SK-N-SH treated with all-trans-retinoic acid at 6 μM for 48 hours (cell line): ENCODE data around the gene BCKDHA.

ENCODE experiments used
- ARNTL ChIP-seq: fragments of 450-650 bp; formaldehyde crosslinking; IDR thresholded peaks from 2 replicates; pipeline ENCODE4 v1.5.0; 2020; ENCODE audit warnings: low read depth, mild to moderate bottlenecking, moderate library complexity, borderline replicate concordance
- CREB5 ChIP-seq: fragments of 250-450 bp; sonication (Bioruptor Pico); IDR thresholded peaks from 2 replicates; pipeline ENCODE4 v1.5.1; 2020; ENCODE audit warnings: low read depth, mild to moderate bottlenecking, moderate library complexity
- GLIS3 ChIP-seq: fragments of 250-450 bp; sonication (Bioruptor Pico); IDR thresholded peaks from 2 replicates; pipeline ENCODE4 v1.5.0; 2020; ENCODE audit warnings: mild to moderate bottlenecking, moderate library complexity
- OSR1 ChIP-seq: fragments of 250-450 bp; sonication (Bioruptor Pico); IDR thresholded peaks from 2 replicates; pipeline ENCODE4 v1.8.0; 2022; ENCODE audit warnings: moderate library complexity, mild to moderate bottlenecking, inconsistent platforms
- SNAI2 ChIP-seq: fragments of 250-450 bp; sonication (Bioruptor Pico); IDR thresholded peaks from 2 replicates; pipeline ENCODE4 v1.5.0; 2020; ENCODE audit warnings: mild to moderate bottlenecking, moderate library complexity
- TCF4 ChIP-seq: fragments of 250-450 bp; sonication (Bioruptor Pico); IDR thresholded peaks from 2 replicates; pipeline ENCODE4 v1.8.0; 2021; ENCODE audit warnings: mild to moderate bottlenecking, moderate library complexity, borderline replicate concordance
- ZC3H10 ChIP-seq: fragments of 250-450 bp; sonication (Bioruptor Pico); IDR thresholded peaks from 2 replicates; pipeline ENCODE4 v1.5.1; 2021; ENCODE audit warnings: mild to moderate bottlenecking, moderate library complexity
- ZFP3 ChIP-seq: fragments of 250-450 bp; sonication (Bioruptor Pico); IDR thresholded peaks from 2 replicates; pipeline ENCODE4 v1.5.0; 2020; ENCODE audit warnings: mild to moderate bottlenecking, moderate library complexity
- TF ChIP-seq, protein P1 (sequence below): fragments of 250-450 bp; sonication (Bioruptor Pico); IDR thresholded peaks from 2 replicates; pipeline ENCODE4 v1.5.1; 2021; ENCODE audit warnings: mild to moderate bottlenecking, moderate library complexity
- TF ChIP-seq, protein P2 (sequence below): fragments of 250-450 bp; sonication (Bioruptor Pico); IDR thresholded peaks from 2 replicates; pipeline ENCODE4 v1.8.0; 2021; ENCODE audit warnings: low read depth, mild to moderate bottlenecking, moderate library complexity, borderline replicate concordance

- TF ChIP-seq, protein P1, sequence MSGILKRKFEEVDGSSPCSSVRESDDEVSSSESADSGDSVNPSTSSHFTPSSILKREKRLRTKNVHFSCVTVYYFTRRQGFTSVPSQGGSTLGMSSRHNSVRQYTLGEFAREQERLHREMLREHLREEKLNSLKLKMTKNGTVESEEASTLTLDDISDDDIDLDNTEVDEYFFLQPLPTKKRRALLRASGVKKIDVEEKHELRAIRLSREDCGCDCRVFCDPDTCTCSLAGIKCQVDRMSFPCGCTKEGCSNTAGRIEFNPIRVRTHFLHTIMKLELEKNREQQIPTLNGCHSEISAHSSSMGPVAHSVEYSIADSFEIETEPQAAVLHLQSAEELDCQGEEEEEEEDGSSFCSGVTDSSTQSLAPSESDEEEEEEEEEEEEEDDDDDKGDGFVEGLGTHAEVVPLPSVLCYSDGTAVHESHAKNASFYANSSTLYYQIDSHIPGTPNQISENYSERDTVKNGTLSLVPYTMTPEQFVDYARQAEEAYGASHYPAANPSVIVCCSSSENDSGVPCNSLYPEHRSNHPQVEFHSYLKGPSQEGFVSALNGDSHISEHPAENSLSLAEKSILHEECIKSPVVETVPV (CRISPR knock-in tag), result no peak
- TF ChIP-seq SNAI2, result no peak
- TF ChIP-seq, protein P2, sequence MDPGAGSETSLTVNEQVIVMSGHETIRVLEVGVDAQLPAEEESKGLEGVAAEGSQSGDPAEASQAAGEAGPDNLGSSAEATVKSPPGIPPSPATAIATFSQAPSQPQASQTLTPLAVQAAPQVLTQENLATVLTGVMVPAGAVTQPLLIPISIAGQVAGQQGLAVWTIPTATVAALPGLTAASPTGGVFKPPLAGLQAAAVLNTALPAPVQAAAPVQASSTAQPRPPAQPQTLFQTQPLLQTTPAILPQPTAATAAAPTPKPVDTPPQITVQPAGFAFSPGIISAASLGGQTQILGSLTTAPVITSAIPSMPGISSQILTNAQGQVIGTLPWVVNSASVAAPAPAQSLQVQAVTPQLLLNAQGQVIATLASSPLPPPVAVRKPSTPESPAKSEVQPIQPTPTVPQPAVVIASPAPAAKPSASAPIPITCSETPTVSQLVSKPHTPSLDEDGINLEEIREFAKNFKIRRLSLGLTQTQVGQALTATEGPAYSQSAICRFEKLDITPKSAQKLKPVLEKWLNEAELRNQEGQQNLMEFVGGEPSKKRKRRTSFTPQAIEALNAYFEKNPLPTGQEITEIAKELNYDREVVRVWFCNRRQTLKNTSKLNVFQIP (CRISPR knock-in tag), result no peak
- no peak for TF ChIP-seq OSR1
- TF ChIP-seq TCF4 (CRISPR knock-in tag), result no peak
- TF ChIP-seq ZC3H10 (CRISPR knock-in tag), result no peak
- no peak for TF ChIP-seq CREB5 (CRISPR knock-in tag)
- TF ChIP-seq ARNTL, result no peak
- TF ChIP-seq GLIS3, result no peak
- TF ChIP-seq ZFP3 (CRISPR knock-in tag), result no peak
Observed at GRCh38 chr19:41435936-41436673, 38.5 kb downstream of the BCKDHA start.
